Measurements from ENCODE around the gene KRT83. TPM values are rescaled to one million over a fixed set of nuclear protein-coding genes. Genes with fewer than 3 reads are reported as not detected.
"Not testable (repeated sequence)": the region's sequence is repeated elsewhere in the genome, so short reads cannot be mapped to it uniquely, and the experiment has no call there.

KRT83 gene
- total and polyA plus RNA-seq, 9 donors = not detected

- WGBS (ENCODE audit: insufficient coverage) = 100% methylated on average over 1 of the region's 8 CpGs
- not testable (repeated sequence) for DNase-seq; H3K27ac ChIP-seq (ENCODE audit: low read length); H3K4me3 ChIP-seq (ENCODE audit: low read length); H3K36me3 ChIP-seq (ENCODE audit: control insufficient read depth, insufficient read depth, low read length)
- Histone ChIP-seq H3K4me1 (ENCODE audit: control insufficient read depth, insufficient read depth, low read length) (peaks cover 18% of the 10 kb centered on the region), H3K27me3 (ENCODE audit: control insufficient read depth, insufficient read depth, low read length) (peaks cover 12% of the 10 kb centered on the region), H3K9me3 (replicated peaks; ENCODE audit: control insufficient read depth, low read depth, low read length) (peaks cover 12% of the 10 kb centered on the region)
Observed at GRCh38 chr12:52345041-52345440, 23.8 kb upstream of the KRT83 start.

DNA sequence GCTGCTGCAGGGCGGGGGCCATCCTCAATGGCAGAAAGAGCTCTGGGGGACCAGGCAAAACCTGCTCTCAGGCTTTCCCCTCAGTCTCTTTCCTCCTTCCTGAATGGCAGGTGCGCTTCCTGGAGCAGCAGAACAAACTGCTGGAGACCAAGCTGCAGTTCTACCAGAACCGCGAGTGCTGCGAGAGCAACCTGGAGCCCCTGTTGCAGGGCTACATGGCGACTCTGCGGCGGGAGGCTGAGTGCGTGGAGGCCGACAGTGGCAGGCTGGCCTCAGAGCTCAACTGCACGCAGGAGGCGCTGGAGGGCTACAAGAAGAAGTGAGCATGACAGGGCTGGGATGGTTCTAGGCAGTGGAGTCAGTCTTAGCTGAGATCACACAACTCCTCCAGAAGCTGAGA lies 22.9 kb upstream of the KRT83 start:
- no peak overlapping the region for H3K4me3 ChIP-seq (ENCODE audit: low read length)
- peaks cover 12% of the 10 kb centered on the region for H3K9me3 ChIP-seq (replicated peaks; ENCODE audit: control insufficient read depth, low read depth, low read length)
- peaks cover 14% of the 10 kb centered on the region for H3K27me3 ChIP-seq (ENCODE audit: control insufficient read depth, insufficient read depth, low read length)
- no peak for DNase-seq
- no peaks in the 10 kb centered on the region for H3K36me3 ChIP-seq (ENCODE audit: control insufficient read depth, insufficient read depth, low read length)
- H3K4me1 ChIP-seq (ENCODE audit: control insufficient read depth, insufficient read depth, low read length) = peaks cover 18% of the 10 kb centered on the region
- 88% methylated on average over 1 of the region's 12 CpGs for WGBS (ENCODE audit: insufficient coverage)
- no peak overlapping the region for H3K27ac ChIP-seq (ENCODE audit: low read length)

GRCh38 chr12:52343550-52343949 lies 22.4 kb upstream of the KRT83 start:
- H3K36me3 ChIP-seq (ENCODE audit: control insufficient read depth, insufficient read depth, low read length) = no peaks in the 10 kb centered on the region
- H3K27ac ChIP-seq (ENCODE audit: low read length) = no peak overlapping the region
- peaks cover 12% of the 10 kb centered on the region for H3K9me3 ChIP-seq (replicated peaks; ENCODE audit: control insufficient read depth, low read depth, low read length)
- peaks cover 18% of the 10 kb centered on the region for H3K4me1 ChIP-seq (ENCODE audit: control insufficient read depth, insufficient read depth, low read length)
- DNase-seq = no peak
- peaks cover 14% of the 10 kb centered on the region for H3K27me3 ChIP-seq (ENCODE audit: control insufficient read depth, insufficient read depth, low read length)
- H3K4me3 ChIP-seq (ENCODE audit: low read length) = no peak overlapping the region
- WGBS (ENCODE audit: insufficient coverage) = 80% methylated on average over 1 of the region's 2 CpGs

GRCh38 chr12:52342781-52343490 lies 21.7 kb upstream of the KRT83 start:
- H3K4me1 ChIP-seq (ENCODE audit: control insufficient read depth, insufficient read depth, low read length) = peaks cover 13% of the 10 kb centered on the region
- 83% methylated on average over 2 of the region's 2 CpGs for WGBS (ENCODE audit: insufficient coverage)
- H3K27ac ChIP-seq (ENCODE audit: low read length) = no peak overlapping the region
- H3K4me3 ChIP-seq (ENCODE audit: low read length) = no peak overlapping the region
- H3K36me3 ChIP-seq (ENCODE audit: control insufficient read depth, insufficient read depth, low read length) = no peaks in the 10 kb centered on the region
- DNase-seq = no peak
- peaks cover 12% of the 10 kb centered on the region for H3K27me3 ChIP-seq (ENCODE audit: control insufficient read depth, insufficient read depth, low read length)
- peaks cover 12% of the 10 kb centered on the region for H3K9me3 ChIP-seq (replicated peaks; ENCODE audit: control insufficient read depth, low read depth, low read length)

DNA sequence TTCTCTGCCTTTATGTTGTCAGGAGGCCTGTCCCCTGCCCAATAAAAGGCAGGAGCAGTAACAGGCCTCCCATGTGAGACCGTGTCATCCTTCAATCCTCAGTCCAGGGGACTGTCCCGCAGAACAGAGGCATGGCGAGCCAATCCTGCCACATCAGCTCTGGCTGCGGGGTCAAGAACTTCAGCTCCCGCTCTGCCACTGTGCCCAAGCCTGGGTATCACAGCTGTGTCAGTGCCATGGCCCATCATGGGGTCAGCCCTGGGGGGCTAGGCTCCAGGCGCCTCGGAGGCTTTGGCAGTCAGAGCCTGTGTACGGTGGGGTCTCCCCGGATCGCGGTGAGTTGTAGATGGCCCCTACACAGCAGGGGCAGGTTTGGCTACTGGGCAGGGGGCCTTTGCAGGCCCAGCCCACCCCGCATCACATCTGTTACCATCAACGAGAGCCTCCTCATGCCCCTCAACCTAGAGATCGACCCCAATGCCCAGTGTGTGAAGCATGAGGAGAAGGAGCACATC lies 19.9 kb upstream of the KRT83 start:
- H3K9me3 ChIP-seq (replicated peaks; ENCODE audit: control insufficient read depth, low read depth, low read length) = peaks cover 12% of the 10 kb centered on the region
- H3K4me3 ChIP-seq (ENCODE audit: low read length) = no peak overlapping the region
- DNase-seq = no peak
- WGBS (ENCODE audit: insufficient coverage) = 90% methylated on average over 11 of the region's 14 CpGs
- peaks cover 12% of the 10 kb centered on the region for H3K27me3 ChIP-seq (ENCODE audit: control insufficient read depth, insufficient read depth, low read length)
- H3K27ac ChIP-seq (ENCODE audit: low read length) = no peak overlapping the region
- no peaks in the 10 kb centered on the region for H3K4me1 ChIP-seq (ENCODE audit: control insufficient read depth, insufficient read depth, low read length)
- H3K36me3 ChIP-seq (ENCODE audit: control insufficient read depth, insufficient read depth, low read length) = no peaks in the 10 kb centered on the region

DNA sequence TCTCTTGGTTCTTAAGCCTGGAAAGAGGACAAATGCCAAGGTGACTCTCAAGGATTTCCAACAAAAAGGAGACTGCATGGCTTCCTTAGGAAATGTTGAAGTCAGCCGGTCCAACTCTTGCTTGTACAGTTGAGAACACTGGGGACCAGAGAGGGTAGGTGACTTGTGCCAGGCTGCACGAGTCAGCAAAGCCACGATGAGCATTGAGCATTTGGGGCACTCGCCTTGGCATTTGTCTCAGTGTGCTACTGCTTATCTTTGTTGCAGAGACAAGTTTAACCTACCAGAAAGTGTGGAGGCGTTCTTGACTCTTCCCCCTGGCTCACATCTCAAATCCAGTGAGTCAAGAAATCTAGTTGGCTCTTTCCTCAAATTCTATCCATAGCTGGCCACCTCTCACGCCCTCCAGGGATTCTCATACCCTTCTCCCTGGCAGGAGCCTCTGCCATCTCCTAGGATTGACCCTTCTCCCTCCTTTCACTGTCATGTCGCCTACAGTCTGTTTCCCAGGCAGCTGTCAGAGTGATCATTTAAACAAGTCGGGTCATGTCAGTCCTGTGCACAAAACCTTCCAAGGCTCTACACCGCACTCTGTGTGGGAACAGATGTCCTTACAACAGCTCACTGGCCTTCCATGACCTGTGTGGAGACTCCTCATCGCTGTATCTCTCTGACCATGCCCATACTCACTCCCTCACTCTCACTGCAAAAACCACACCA lies 17.2 kb upstream of the KRT83 start:
- no peaks in the 10 kb centered on the region for H3K36me3 ChIP-seq (ENCODE audit: control insufficient read depth, insufficient read depth, low read length)
- H3K4me1 ChIP-seq (ENCODE audit: control insufficient read depth, insufficient read depth, low read length) = no peaks in the 10 kb centered on the region
- no peak overlapping the region for H3K4me3 ChIP-seq (ENCODE audit: low read length)
- DNase-seq = no peak
- peaks cover 12% of the 10 kb centered on the region for H3K9me3 ChIP-seq (replicated peaks; ENCODE audit: control insufficient read depth, low read depth, low read length)
- no peak overlapping the region for H3K27ac ChIP-seq (ENCODE audit: low read length)
- WGBS (ENCODE audit: insufficient coverage) = 71% methylated on average over 8 of the region's 10 CpGs
- H3K27me3 ChIP-seq (ENCODE audit: control insufficient read depth, insufficient read depth, low read length) = peaks cover 12% of the 10 kb centered on the region

- H3K27me3 ChIP-seq (ENCODE audit: control insufficient read depth, insufficient read depth, low read length) = peaks cover 9% of the 10 kb centered on the region
- H3K4me3 ChIP-seq (ENCODE audit: low read length) = no peak overlapping the region
- WGBS (ENCODE audit: insufficient coverage) = no CpG with 5 or more reads among the region's 1 CpG
- peaks cover 7% of the 10 kb centered on the region for H3K9me3 ChIP-seq (replicated peaks; ENCODE audit: control insufficient read depth, low read depth, low read length)
- no peaks in the 10 kb centered on the region for H3K4me1 ChIP-seq (ENCODE audit: control insufficient read depth, insufficient read depth, low read length)
- no peaks in the 10 kb centered on the region for H3K36me3 ChIP-seq (ENCODE audit: control insufficient read depth, insufficient read depth, low read length)
- no peak for DNase-seq
- no peak overlapping the region for H3K27ac ChIP-seq (ENCODE audit: low read length)
Observed at GRCh38 chr12:52337054-52337453, 15.9 kb upstream of the KRT83 start.

- DNase-seq = no peak
- H3K27ac ChIP-seq (ENCODE audit: low read length) = no peak overlapping the region
- WGBS (ENCODE audit: insufficient coverage) = no CpG with 5 or more reads among the region's 2 CpGs
- H3K4me1 ChIP-seq (ENCODE audit: control insufficient read depth, insufficient read depth, low read length) = no peaks in the 10 kb centered on the region
- H3K4me3 ChIP-seq (ENCODE audit: low read length) = no peak overlapping the region
- peaks cover 7% of the 10 kb centered on the region for H3K9me3 ChIP-seq (replicated peaks; ENCODE audit: control insufficient read depth, low read depth, low read length)
- H3K27me3 ChIP-seq (ENCODE audit: control insufficient read depth, insufficient read depth, low read length) = peaks cover 9% of the 10 kb centered on the region
- no peaks in the 10 kb centered on the region for H3K36me3 ChIP-seq (ENCODE audit: control insufficient read depth, insufficient read depth, low read length)
Observed at GRCh38 chr12:52336641-52337040, 15.4 kb upstream of the KRT83 start.

DNA sequence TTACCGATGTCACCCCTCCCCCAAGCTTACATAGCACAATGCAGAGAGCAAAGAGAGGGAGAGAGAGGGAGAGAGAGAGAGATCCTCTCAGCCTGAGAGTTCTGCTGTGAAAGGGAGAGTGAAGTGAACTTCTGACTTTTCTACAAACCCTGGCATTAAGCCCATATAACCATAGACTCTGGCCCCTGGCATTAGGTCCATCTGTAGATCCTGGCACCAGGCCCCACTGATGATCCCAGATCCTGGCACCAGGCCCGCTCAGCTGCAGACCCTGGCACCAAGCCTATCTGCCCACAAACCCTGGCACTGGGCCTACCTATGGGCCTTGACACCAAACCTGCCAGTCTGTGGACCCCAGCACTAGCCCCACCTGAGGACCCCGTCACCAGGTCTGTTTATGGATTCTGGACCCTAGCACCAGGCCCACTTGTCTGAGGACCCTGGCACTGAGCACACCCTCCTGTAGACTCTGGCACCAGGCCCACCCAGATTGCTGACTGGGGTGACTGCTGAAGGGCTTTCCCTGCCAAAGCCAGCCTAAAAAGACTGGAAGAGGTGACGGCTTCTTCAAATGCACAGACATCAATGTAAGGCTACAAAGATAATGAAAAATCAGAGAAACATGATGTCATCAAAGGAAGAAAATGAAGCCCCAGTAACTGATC lies 14.5 kb upstream of the KRT83 start:
- DNase-seq = peak; percentile 20
- Histone ChIP-seq H3K27ac (ENCODE audit: low read length) (no peak overlapping the region), H3K27me3 (ENCODE audit: control insufficient read depth, insufficient read depth, low read length) (peaks cover 13% of the 10 kb centered on the region), H3K36me3 (ENCODE audit: control insufficient read depth, insufficient read depth, low read length) (no peaks in the 10 kb centered on the region), H3K4me3 (ENCODE audit: low read length) (no peak overlapping the region), H3K4me1 (ENCODE audit: control insufficient read depth, insufficient read depth, low read length) (no peaks in the 10 kb centered on the region), H3K9me3 (replicated peaks; ENCODE audit: control insufficient read depth, low read depth, low read length) (peaks cover 7% of the 10 kb centered on the region)
- WGBS (ENCODE audit: insufficient coverage) = 95% methylated on average over 2 of the region's 4 CpGs

DNA sequence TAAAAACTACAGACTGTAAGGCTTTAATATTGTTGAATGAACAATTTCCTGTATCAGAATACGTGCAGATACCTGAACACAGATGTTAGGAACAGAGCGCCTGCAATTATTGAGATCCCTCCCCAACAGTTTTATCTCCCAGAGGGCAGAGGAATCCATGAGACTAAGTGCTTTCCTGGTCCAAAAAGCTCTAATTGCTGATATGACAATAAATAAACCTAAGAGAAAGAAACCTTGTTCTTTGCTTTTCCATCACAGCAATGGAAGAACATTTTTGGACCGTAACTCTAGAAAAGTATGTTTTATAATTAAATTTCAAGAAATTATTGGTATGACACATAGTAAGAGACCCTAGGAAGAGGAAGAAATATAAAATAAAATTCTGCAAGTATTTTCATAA lies 13.0 kb upstream of the KRT83 start:
- WGBS (ENCODE audit: insufficient coverage) = no CpG with 5 or more reads among the region's 3 CpGs
- peaks cover 10% of the 10 kb centered on the region for H3K27me3 ChIP-seq (ENCODE audit: control insufficient read depth, insufficient read depth, low read length)

More for the DNA sequence above, 13.0 kb upstream of the KRT83 start:
- Histone ChIP-seq H3K36me3 (ENCODE audit: control insufficient read depth, insufficient read depth, low read length) (no peaks in the 10 kb centered on the region), H3K4me3 (ENCODE audit: low read length) (no peak overlapping the region), H3K27ac (ENCODE audit: low read length) (no peak overlapping the region), H3K4me1 (ENCODE audit: control insufficient read depth, insufficient read depth, low read length) (no peaks in the 10 kb centered on the region), H3K9me3 (replicated peaks; ENCODE audit: control insufficient read depth, low read depth, low read length) (peaks cover 7% of the 10 kb centered on the region)
- no peak for DNase-seq
